ENCODE results near the gene HDAC1. TPM values are rescaled to one million over a fixed set of nuclear protein-coding genes. Genes with fewer than 3 reads are reported as not detected.

Gene HDAC1
- total and polyA plus RNA-seq, 10 of the 15 experiments (the other 5 are each of a cell fraction or from before 2014, with no cell fraction given) = 147 to 331 (median 168) TPM

DNA sequence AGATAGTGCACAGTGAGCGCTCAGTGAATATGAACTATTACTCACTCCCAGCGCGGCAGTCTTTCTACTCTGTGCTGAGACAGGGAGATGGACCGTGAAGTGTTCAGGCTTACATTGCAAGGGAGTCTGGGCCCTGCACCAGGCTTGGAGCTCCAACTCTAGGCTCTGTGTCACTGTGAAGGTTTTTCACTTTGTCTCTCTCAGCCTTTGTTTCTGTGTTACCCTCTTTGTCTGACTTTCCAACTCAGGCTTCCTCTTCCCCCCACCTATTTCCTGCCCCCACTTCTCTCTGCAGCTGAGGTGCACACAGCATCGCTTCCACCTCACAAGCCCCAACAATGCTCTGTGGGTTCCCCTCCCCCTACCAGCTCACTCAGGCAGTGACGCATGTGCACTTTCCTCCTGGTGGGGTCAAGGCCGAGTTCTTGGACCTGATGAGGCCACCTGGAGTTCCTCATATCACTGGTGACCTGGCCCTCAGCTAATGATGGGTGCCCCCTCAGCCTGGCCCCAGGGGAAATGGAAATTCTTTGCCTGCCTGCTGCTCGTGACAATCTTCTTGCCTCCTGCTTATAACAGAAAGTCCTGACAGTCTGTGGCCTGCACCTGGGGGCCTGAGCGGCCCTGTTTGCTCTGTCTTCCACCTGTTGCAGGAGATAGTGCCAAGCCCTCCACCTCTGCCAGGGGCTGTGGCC lies 41.9 kb upstream of the HDAC1 start (continued):
- TF ChIP-seq, protein P1, sequence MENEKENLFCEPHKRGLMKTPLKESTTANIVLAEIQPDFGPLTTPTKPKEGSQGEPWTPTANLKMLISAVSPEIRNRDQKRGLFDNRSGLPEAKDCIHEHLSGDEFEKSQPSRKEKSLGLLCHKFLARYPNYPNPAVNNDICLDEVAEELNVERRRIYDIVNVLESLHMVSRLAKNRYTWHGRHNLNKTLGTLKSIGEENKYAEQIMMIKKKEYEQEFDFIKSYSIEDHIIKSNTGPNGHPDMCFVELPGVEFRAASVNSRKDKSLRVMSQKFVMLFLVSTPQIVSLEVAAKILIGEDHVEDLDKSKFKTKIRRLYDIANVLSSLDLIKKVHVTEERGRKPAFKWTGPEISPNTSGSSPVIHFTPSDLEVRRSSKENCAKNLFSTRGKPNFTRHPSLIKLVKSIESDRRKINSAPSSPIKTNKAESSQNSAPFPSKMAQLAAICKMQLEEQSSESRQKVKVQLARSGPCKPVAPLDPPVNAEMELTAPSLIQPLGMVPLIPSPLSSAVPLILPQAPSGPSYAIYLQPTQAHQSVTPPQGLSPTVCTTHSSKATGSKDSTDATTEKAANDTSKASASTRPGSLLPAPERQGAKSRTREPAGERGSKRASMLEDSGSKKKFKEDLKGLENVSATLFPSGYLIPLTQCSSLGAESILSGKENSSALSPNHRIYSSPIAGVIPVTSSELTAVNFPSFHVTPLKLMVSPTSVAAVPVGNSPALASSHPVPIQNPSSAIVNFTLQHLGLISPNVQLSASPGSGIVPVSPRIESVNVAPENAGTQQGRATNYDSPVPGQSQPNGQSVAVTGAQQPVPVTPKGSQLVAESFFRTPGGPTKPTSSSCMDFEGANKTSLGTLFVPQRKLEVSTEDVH (IDR thresholded peaks at IDR 0.05; ENCODE audit: low read depth, partially characterized antibody) = peak; percentile 34
- TF ChIP-seq JUND (IDR thresholded peaks at IDR 0.05; ENCODE audit: low read depth, low read length) = no peak
- TF ChIP-seq, protein P2, sequence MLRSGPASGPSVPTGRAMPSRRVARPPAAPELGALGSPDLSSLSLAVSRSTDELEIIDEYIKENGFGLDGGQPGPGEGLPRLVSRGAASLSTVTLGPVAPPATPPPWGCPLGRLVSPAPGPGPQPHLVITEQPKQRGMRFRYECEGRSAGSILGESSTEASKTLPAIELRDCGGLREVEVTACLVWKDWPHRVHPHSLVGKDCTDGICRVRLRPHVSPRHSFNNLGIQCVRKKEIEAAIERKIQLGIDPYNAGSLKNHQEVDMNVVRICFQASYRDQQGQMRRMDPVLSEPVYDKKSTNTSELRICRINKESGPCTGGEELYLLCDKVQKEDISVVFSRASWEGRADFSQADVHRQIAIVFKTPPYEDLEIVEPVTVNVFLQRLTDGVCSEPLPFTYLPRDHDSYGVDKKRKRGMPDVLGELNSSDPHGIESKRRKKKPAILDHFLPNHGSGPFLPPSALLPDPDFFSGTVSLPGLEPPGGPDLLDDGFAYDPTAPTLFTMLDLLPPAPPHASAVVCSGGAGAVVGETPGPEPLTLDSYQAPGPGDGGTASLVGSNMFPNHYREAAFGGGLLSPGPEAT (IDR thresholded peaks at IDR 0.05; ENCODE audit: low read depth) = peak; percentile 67; the same call in 1 of the 2 replicates
- TF ChIP-seq TARDBP (IDR thresholded peaks at IDR 0.05; ENCODE audit: borderline replicate concordance) = peak; percentile 89
- no peak for TF ChIP-seq SUPT20H (IDR thresholded peaks at IDR 0.05; ENCODE audit: borderline replicate concordance, control insufficient read depth, low read depth, low read length)
- no peak for TF ChIP-seq RFX5 (IDR thresholded peaks at IDR 0.05; ENCODE audit: low read depth, low read length)
- TF ChIP-seq, protein P3, sequence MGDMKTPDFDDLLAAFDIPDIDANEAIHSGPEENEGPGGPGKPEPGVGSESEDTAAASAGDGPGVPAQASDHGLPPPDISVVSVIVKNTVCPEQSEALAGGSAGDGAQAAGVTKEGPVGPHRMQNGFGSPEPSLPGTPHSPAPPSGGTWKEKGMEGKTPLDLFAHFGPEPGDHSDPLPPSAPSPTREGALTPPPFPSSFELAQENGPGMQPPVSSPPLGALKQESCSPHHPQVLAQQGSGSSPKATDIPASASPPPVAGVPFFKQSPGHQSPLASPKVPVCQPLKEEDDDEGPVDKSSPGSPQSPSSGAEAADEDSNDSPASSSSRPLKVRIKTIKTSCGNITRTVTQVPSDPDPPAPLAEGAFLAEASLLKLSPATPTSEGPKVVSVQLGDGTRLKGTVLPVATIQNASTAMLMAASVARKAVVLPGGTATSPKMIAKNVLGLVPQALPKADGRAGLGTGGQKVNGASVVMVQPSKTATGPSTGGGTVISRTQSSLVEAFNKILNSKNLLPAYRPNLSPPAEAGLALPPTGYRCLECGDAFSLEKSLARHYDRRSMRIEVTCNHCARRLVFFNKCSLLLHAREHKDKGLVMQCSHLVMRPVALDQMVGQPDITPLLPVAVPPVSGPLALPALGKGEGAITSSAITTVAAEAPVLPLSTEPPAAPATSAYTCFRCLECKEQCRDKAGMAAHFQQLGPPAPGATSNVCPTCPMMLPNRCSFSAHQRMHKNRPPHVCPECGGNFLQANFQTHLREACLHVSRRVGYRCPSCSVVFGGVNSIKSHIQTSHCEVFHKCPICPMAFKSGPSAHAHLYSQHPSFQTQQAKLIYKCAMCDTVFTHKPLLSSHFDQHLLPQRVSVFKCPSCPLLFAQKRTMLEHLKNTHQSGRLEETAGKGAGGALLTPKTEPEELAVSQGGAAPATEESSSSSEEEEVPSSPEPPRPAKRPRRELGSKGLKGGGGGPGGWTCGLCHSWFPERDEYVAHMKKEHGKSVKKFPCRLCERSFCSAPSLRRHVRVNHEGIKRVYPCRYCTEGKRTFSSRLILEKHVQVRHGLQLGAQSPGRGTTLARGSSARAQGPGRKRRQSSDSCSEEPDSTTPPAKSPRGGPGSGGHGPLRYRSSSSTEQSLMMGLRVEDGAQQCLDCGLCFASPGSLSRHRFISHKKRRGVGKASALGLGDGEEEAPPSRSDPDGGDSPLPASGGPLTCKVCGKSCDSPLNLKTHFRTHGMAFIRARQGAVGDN (IDR thresholded peaks at IDR 0.05) = peak; percentile 84
- TF ChIP-seq, protein P4, sequence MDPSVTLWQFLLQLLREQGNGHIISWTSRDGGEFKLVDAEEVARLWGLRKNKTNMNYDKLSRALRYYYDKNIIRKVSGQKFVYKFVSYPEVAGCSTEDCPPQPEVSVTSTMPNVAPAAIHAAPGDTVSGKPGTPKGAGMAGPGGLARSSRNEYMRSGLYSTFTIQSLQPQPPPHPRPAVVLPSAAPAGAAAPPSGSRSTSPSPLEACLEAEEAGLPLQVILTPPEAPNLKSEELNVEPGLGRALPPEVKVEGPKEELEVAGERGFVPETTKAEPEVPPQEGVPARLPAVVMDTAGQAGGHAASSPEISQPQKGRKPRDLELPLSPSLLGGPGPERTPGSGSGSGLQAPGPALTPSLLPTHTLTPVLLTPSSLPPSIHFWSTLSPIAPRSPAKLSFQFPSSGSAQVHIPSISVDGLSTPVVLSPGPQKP (IDR thresholded peaks at IDR 0.05; ENCODE audit: low read depth, low read length) = no peak
- TF ChIP-seq PAX5 (IDR thresholded peaks at IDR 0.05; ENCODE audit: borderline replicate concordance, low read depth, low read length) = peak; percentile 89
- TF ChIP-seq, protein P5, sequence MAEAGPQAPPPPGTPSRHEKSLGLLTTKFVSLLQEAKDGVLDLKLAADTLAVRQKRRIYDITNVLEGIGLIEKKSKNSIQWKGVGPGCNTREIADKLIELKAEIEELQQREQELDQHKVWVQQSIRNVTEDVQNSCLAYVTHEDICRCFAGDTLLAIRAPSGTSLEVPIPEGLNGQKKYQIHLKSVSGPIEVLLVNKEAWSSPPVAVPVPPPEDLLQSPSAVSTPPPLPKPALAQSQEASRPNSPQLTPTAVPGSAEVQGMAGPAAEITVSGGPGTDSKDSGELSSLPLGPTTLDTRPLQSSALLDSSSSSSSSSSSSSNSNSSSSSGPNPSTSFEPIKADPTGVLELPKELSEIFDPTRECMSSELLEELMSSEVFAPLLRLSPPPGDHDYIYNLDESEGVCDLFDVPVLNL (IDR thresholded peaks at IDR 0.05; ENCODE audit: low read depth, low read length) = no peak
- no peak for TF ChIP-seq EZH2 (IDR thresholded peaks at IDR 0.05; ENCODE audit: borderline replicate concordance, control insufficient read depth, low read depth, low read length)
- TF ChIP-seq, protein P6, sequence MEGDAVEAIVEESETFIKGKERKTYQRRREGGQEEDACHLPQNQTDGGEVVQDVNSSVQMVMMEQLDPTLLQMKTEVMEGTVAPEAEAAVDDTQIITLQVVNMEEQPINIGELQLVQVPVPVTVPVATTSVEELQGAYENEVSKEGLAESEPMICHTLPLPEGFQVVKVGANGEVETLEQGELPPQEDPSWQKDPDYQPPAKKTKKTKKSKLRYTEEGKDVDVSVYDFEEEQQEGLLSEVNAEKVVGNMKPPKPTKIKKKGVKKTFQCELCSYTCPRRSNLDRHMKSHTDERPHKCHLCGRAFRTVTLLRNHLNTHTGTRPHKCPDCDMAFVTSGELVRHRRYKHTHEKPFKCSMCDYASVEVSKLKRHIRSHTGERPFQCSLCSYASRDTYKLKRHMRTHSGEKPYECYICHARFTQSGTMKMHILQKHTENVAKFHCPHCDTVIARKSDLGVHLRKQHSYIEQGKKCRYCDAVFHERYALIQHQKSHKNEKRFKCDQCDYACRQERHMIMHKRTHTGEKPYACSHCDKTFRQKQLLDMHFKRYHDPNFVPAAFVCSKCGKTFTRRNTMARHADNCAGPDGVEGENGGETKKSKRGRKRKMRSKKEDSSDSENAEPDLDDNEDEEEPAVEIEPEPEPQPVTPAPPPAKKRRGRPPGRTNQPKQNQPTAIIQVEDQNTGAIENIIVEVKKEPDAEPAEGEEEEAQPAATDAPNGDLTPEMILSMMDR (IDR thresholded peaks at IDR 0.05 in 2 of 3, conservative IDR thresholded peaks at IDR 0.05 in 1 of 3; ENCODE audit: control insufficient read depth in 2 of 3, extremely low read depth in 1 of 3, insufficient read depth in 1 of 3, low read depth in 3 of 3, low read length in 3 of 3) = no peak
- no peak for TF ChIP-seq BRCA1 (IDR thresholded peaks at IDR 0.05; ENCODE audit: low read depth, low read length)
- peak; percentile 69; the same call in 1 of the 2 replicates for TF ChIP-seq SMAD5 (IDR thresholded peaks at IDR 0.05; ENCODE audit: low read depth)

Data from GM12878 (cell line).